OCI-LY3 (cell line): ENCODE measurements around the gene LDB3.

Experiments
- H2AFZ ChIP-seq: fragments of 200-600, 300-600 bp; shearing (Covaris generic); 2 replicates; pipeline ENCODE4 v1.6.0; 2014; ENCODE audit warnings: antibody characterized with exemption, low read depth, low read length
- H3K27ac ChIP-seq: fragments of 200-600, 300-600 bp; sonication (generic); 2 replicates; pipeline ENCODE4 v1.5.1; 2014; ENCODE audit warnings: mild to moderate bottlenecking, low read length, moderate library complexity, mixed read lengths
- H3K27me3 ChIP-seq: fragments of 200-600, 300-600 bp; sonication (generic); 2 replicates; pipeline ENCODE4 v1.6.1; 2014; ENCODE audit warnings: low read depth, low read length, mixed read lengths
- H3K36me3 ChIP-seq: fragments of 200-600, 300-600 bp; sonication (generic); replicated peaks from 2 replicates; pipeline ENCODE3; 2014; ENCODE audit warnings: low read depth, low read length, mixed read lengths
- H3K4me1 ChIP-seq: fragments of 300-600, 200-600 bp; sonication (generic); 2 replicates; pipeline ENCODE4 v1.6.1; 2014; ENCODE audit warnings: low read length, mixed read lengths
- H3K4me2 ChIP-seq: fragments of 200-600, 300-600 bp; sonication (generic); 2 replicates; pipeline ENCODE4 v1.6.1; 2014; ENCODE audit warnings: low read length, mixed read lengths
- H3K4me3 ChIP-seq: fragments of 300-600, 200-600 bp; sonication (generic); 2 replicates; pipeline ENCODE4 v1.5.1; 2014; ENCODE audit warnings: antibody characterized with exemption, mild to moderate bottlenecking, low read length, moderate library complexity
- H3K79me2 ChIP-seq: fragments of 300-600, 200-600 bp; shearing (Covaris generic); 2 replicates; pipeline ENCODE4 v1.6.1; 2014; ENCODE audit warnings: mild to moderate bottlenecking, low read length, mixed read lengths
- H3K9ac ChIP-seq: fragments of 300-600, 200-600 bp; shearing (Covaris generic); 2 replicates; pipeline ENCODE4 v1.6.0; 2014; ENCODE audit warnings: mild to moderate bottlenecking, low read length, moderate library complexity
- H3K9me3 ChIP-seq: fragments of 200-600, 300-600 bp; shearing (Covaris generic); 2 replicates; pipeline ENCODE4 v1.6.1; 2014; ENCODE audit warnings: low read length, mixed read lengths; ENCODE audit not compliant: insufficient read depth
- H4K20me1 ChIP-seq: fragments of 200-600, 300-600 bp; sonication (generic); 2 replicates; pipeline ENCODE4 v1.6.1; 2016; ENCODE audit warnings: low read length, mixed read lengths; ENCODE audit not compliant: insufficient read depth
- CTCF ChIP-seq: fragments of 200-600, 300-600 bp; sonication (generic); IDR thresholded peaks from 2 replicates; pipeline ENCODE4 v1.5.1; 2014; ENCODE audit warnings: antibody characterized with exemption, low read length, low read depth
- EZH2phosphoT487 ChIP-seq: fragments of 200-600 bp; shearing (Covaris generic); IDR thresholded peaks from 2 replicates; pipeline ENCODE4 v1.6.1; 2018; ENCODE audit warnings: antibody characterized with exemption, mixed run types, low read depth

LDB3 gene

GRCh38 chr10:86646532-86646931 lies 21.8 kb upstream of the LDB3 start:
- Histone ChIP-seq H3K9ac (no peak overlapping the region), H3K4me1 (peaks cover 27% of the 10 kb centered on the region), H3K4me3 (no peak overlapping the region), H3K36me3 (no peaks in the 10 kb centered on the region), H4K20me1 (no peaks in the 10 kb centered on the region), H3K27me3 (no peaks in the 10 kb centered on the region), H3K27ac (no peak overlapping the region), H3K9me3 (no peaks in the 10 kb centered on the region), H2AFZ (no peak overlapping the region), H3K79me2 (no peaks in the 10 kb centered on the region), H3K4me2 (no peak overlapping the region)
- TF ChIP-seq CTCF (no peak), EZH2phosphoT487 (no peak)

- no peaks in the 10 kb centered on the region for H3K36me3 ChIP-seq
- no peak overlapping the region for H3K4me2 ChIP-seq
- H2AFZ ChIP-seq = no peak overlapping the region
- H4K20me1 ChIP-seq = no peaks in the 10 kb centered on the region
- H3K79me2 ChIP-seq = no peaks in the 10 kb centered on the region
- no peak overlapping the region for H3K27ac ChIP-seq
- no peaks in the 10 kb centered on the region for H3K27me3 ChIP-seq
- H3K9ac ChIP-seq = no peak overlapping the region
- H3K9me3 ChIP-seq = no peaks in the 10 kb centered on the region
- H3K4me3 ChIP-seq = no peak overlapping the region
- no peak for TF ChIP-seq CTCF
- no peak for TF ChIP-seq EZH2phosphoT487
- H3K4me1 ChIP-seq = peaks cover 27% of the 10 kb centered on the region
Observed at GRCh38 chr10:86646933-86647332, 21.4 kb upstream of the LDB3 start.

- TF ChIP-seq CTCF = no peak
- TF ChIP-seq EZH2phosphoT487 = no peak
- Histone ChIP-seq H3K4me2 (no peak overlapping the region), H3K4me1 (peaks cover 23% of the 10 kb centered on the region), H2AFZ (no peak overlapping the region), H3K27ac (no peak overlapping the region), H3K9ac (no peak overlapping the region), H3K27me3 (no peaks in the 10 kb centered on the region), H4K20me1 (no peaks in the 10 kb centered on the region), H3K79me2 (no peaks in the 10 kb centered on the region), H3K9me3 (no peaks in the 10 kb centered on the region), H3K4me3 (no peak overlapping the region), H3K36me3 (no peaks in the 10 kb centered on the region)
Observed at GRCh38 chr10:86647773-86648703, 20.3 kb upstream of the LDB3 start.

GRCh38 chr10:86648704-86649427 lies 19.4 kb upstream of the LDB3 start:
- Histone ChIP-seq H3K36me3 (no peaks in the 10 kb centered on the region), H2AFZ (no peak overlapping the region), H3K4me3 (no peak overlapping the region), H3K79me2 (no peaks in the 10 kb centered on the region), H3K4me2 (no peak overlapping the region), H4K20me1 (no peaks in the 10 kb centered on the region), H3K27ac (no peak overlapping the region), H3K9ac (no peak overlapping the region), H3K27me3 (no peaks in the 10 kb centered on the region), H3K4me1 (peaks cover 15% of the 10 kb centered on the region), H3K9me3 (no peaks in the 10 kb centered on the region)
- TF ChIP-seq CTCF (no peak), EZH2phosphoT487 (no peak)
